Measurements from ENCODE around the gene SMIM44.

DNA sequence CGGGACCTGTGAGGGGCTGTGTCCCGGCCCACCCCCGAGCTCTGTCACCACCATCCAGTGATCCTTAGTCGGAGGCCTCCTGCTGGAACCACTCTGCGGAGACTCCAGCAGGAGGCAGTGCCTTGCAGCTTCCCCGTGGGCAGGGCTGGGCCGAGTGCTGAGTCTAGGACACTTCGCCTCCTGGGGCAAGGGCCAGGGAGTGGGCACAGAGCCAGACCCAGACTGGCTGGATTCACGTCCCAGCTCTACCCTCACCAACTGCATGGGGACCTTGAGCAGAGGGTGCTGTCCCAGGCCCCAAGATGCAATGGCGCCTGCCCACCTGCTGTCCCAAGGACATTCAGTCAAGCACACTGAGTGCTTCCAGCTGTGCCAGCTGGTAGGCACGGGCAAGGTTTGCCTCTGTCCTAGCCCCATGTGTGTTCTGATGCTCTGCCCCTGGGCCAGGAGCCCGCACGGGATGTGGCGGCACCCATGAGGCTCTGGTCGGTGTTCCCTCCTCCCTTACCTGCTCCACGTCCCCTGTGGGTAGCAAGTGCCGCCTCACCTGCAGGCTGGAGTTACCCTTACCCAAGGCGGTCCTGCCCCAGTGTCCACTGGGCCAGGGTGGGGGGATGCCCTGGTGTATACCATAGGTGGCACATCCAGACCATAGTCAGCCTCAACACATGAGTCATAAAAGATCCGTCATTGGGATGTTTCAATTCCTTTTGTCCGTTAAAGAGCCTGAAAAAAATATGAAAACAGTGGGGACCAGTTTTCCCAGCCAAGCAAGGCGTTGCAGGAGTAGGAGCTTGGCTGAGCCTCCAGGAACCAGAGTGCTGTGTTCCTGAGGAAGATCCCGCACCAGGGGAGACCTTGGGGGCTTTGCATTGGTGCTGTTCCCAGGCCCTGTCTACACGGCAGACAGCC lies 30.2 kb upstream of the SMIM44 start:
- TF ChIP-seq, protein P1, sequence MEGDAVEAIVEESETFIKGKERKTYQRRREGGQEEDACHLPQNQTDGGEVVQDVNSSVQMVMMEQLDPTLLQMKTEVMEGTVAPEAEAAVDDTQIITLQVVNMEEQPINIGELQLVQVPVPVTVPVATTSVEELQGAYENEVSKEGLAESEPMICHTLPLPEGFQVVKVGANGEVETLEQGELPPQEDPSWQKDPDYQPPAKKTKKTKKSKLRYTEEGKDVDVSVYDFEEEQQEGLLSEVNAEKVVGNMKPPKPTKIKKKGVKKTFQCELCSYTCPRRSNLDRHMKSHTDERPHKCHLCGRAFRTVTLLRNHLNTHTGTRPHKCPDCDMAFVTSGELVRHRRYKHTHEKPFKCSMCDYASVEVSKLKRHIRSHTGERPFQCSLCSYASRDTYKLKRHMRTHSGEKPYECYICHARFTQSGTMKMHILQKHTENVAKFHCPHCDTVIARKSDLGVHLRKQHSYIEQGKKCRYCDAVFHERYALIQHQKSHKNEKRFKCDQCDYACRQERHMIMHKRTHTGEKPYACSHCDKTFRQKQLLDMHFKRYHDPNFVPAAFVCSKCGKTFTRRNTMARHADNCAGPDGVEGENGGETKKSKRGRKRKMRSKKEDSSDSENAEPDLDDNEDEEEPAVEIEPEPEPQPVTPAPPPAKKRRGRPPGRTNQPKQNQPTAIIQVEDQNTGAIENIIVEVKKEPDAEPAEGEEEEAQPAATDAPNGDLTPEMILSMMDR (IDR thresholded peaks at IDR 0.05): no peak
- no peak for TF ChIP-seq POLR2A (IDR thresholded peaks at IDR 0.05)

Data from thyroid gland (tissue), 4 donors.